ENCODE measurements around the gene S100P.
"Not testable (repeated sequence)": the region's sequence is repeated elsewhere in the genome, so short reads cannot be mapped to it uniquely, and the experiment has no call there.

S100P gene

DNA sequence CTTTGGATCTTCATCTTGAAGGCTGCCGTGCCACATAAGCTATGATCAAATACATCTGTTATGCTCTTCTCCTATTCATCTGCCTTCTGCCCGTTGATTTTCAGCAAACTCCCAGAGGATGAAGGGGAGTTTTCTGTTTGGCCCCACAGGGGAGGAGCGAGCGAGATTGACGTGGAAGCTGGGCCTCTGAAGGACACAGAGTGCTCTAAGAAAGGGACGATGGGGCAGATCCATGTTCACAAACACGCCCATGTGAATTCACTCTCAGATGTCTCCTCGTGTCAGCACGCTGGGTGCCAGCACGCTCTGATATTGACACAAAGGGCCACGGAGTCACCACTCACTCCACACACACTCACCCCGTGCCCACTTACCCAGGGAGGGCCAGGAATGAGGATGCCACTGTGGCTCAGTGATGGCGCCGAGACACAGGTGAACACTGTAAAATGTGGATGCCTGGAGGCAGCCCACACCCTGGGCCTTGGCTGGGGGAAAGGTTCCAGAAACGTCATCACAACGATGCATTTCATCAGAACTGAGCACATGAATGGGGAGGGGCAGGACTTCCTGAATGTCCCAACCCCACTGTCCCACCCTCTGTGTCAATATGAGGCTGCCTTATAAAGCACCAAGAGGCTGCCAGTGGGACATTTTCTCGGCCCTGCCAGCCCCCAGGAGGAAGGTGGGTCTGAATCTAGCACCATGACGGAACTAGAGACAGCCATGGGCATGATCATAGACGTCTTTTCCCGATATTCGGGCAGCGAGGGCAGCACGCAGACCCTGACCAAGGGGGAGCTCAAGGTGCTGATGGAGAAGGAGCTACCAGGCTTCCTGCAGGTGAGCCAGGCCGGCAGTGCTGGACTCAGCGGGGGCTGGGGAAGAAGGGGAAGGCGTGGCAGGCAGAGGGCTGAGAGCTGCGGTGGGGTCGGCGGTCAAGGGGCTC lies at the start of gene S100P:
Gene S100P, plus strand, starts transcription at position 648 of the 946 bp plus-strand sequence. Its CDS starts 55 bp downstream, at position 703.
- no peak for DNase-seq

DNA sequence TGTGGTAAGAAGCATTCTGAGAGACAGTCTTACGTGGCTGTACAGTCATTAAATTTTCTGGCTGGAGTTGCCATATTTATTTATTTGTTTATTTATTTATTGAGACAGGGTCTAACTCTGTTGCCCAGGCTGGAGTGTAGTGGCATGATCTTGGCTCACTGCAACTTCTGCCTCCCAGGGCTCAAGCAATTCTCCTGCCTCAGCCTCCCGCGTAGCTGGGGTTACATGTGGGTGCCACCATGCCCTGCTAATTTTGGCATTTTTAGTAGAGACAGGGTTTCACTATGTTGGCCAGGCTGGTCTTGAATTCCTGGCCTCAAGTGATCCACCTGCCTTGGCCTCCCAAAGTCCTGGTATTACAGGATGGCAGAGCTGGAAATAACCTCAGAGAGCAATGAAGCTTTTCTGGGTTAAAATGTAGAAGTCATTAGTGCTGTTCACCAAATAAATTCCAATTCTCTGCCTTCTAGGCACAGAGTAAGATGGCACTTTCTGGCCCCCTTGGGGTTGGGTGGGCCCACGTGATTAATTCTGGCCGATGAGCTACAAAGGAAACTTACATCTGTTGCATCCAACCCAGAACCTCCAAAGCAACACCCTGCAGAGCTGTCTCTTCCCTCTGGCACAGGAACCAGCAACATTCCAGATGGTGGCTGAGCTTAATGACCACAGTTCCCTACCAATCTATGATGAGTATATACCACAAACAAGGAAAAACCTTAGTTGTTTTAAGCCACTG lies 48.7 kb upstream of the S100P start:
- no peak for DNase-seq

DNA sequence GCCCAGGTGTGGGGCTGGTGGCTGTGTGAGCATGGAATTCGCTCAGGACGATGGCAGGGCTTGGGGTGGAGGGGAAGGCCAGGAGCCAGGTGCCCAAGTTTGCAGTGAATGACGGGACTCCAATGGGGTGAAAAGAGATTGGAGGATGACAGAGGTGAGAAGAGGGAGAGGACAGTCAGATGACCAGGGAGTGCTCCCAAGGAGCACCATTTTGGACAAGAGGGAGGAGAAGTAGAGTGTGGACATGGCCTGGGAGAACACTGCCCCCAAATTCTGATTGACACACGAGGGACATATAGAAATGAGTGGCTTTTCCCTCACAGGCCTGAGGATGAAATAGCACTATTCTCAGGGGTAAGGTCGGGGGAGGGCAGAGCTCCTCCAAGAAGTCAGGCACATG lies 46.5 kb upstream of the S100P start:
- no peak for DNase-seq

DNA sequence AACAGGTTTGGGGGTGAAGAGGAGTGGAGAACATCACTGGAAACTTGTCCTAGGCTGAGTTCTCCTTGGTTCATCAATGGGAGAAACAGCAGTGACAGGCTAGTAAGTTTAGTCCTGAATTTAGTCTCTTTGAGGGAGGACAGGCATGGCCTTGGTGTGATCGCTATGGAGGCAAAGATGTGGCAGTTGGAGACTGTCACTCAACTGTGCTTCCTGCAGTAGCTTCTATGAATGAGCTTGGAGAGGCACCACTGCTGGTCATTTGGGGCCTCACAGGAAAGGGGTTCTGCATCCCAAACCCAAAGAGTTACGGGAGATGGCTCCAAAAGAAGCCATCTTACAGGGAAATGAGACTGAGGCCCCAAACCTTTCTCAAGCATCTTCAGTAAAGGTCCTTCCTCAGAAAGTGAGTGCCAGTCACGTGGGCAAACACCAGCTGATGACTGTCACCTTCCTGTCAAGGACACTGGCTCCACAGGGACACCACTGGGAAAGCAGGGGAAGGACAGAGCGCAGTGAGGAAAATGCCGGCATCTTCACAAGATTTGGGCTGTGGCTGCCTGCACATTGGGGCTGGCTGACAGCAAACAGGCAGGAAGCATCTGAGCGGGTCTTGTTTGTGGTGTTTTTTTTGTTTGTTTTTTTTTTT lies 46.0 kb upstream of the S100P start:
- DNase-seq = no peak

DNA sequence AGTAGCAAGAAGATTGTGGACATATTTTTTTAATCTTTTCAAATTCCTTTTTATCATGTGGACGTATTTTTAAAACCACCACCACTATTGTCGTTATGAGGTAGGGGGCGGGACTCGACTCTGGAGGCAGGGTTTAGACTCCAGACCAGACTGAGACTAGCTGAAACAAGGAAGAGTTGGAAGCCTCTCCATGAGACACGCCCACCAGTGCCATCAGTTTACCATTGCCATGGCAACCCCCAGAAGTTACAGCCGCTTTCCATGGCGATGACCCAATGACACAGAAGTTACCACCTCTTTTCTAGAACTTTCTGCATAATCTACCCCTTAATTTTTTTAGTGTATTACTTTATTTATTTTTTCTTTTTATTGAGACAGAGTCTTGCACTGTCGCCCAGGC lies 44.5 kb upstream of the S100P start:
- DNase-seq = no peak

DNA sequence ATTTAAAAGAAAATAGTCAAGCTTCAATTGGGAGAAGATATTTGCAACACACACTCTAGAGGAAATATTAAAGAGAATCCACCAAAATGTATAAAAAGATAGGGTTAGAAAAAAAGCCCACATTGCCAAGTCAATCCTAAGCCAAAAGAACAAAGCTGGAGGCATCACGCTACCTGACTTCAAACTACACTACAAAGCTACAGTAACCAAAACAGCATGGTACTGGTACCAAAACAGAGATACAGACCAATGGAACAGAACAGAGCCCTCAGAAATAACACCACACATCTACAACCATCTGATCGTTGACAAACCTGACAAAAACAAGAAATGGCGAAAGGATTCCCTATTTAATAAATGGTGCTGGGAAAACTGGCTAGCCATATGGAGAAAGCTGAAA lies 39.5 kb upstream of the S100P start:
- DNase-seq = not testable (repeated sequence)

DNA sequence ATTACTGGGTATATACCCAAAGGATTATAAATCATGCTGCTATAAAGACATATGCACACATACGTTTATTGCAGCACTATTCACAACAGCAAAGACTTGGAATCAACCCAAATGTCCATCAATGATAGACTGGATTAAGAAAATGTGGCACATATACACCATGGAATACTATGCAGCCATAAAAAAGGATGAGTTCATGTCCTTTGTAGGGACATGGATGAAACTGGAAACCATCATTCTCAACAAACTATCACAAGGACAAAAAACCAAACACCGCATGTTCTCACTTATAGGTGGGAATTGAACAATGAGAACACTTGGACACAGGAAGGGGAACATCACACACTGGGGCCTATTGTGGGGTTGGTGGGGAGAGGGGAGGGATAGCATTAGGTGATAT lies 38.4 kb upstream of the S100P start:
- DNase-seq = not testable (repeated sequence)

DNA sequence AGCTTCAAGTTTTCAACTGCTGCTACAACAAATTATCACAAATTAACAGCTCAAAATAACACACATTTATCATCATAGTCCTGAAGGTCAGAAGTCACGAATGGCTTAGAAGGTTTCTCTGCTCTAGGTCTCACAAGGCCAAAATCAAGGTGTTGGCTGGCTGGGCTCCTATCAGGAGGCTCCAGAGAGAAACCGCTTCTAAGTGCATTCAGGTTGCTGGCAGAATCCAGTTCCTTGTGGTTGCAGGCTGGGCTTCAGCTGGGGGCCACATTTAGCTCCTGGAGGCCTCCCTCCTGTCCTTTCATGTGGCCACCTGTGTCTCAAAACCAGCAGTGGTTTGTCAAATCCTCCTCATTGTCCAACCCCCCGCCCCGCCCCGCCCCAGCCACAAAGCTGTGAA lies 37.8 kb upstream of the S100P start:
- no peak for DNase-seq

DNA sequence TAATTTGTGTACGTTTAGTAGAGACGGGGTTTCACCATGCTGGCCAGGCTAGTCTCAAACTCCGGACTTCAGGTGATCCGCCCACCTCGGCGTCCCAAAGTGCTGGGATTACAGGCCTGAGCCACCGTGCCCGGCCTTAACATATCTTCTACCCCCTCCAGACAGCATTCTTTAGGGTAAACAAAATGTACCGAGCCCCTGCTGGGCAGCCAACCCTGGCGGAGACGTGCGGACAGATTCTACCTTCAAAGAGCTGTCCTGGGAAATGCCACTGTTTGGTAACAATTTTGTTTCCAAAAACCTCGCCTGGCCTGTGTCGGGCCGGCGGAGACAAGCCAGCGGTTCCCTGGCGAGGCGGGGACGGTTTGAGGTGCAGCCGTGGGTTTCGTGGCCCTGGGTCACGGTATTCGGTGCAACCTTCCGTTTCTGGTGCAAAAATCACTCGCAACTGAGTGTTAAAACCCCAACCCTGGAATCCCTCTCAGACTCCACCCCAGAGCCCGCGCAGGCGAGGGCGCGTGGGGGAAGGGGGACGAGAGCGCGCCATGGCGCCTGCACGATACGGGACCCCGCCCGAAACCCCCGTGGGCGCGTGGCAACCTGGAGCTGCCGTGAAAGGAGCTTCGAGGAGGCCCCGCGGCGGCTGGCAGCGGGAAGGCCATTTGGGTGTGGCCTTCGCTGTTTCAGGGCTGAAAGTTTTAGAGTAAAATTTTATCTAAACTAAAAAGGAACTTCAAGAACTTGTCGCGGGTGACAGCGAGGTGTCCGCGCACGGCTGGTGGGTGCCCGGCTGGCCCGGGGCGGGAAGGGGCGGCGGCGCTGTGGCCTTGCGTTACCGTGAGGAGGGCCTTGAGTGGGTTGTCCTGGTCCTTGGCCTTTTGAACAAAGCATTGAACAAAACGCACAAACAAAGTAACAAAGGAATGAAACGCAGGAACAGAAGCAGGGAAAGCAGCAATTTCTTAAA lies 36.2 kb upstream of the S100P start:
- DNase-seq = no peak

DNA sequence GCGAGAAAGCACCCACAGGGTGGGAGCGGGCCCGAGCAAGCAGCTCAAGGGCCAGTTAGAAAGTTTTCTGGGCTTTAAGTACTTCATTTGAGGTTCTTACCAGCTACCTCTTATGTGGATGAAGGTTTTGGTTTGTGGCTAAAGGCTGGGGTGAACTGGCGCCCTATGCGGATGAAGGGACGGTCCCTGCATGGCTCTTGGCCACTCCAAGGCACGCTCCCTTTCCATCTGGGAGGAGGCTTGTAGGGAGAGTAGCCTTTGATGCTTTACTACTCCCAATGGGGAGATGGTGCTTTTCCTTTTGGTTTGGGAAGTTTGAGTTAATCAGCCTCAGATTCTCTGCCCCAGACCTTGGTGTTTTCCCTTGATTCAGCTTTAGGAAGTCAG lies 35.5 kb upstream of the S100P start:
- DNase-seq = no peak

DNA sequence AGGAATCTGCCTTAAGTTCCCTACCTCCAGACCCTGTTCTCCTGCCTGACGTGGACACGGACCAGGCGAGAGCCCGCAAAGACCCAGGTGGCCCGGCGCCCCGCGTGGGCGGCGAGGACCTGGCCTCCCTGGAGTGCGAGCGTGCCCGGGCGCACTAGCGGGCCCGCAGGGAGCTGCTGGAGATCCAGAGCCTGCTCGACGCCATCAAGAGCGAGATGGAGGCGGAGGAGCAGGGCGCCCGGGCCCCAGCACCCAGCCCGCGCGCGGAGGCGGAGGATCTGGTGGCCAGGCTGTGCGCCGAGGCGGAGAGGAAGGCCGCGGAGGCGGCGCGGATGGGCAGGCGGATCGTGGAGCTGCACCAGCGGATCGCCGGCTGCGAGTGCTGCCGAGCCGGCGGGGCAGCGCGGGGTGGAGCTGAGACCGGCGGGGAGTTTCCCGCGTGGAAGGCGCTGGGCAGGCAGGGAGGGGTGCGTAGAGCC lies 35.0 kb upstream of the S100P start:
- DNase-seq = peak; percentile 64

DNA sequence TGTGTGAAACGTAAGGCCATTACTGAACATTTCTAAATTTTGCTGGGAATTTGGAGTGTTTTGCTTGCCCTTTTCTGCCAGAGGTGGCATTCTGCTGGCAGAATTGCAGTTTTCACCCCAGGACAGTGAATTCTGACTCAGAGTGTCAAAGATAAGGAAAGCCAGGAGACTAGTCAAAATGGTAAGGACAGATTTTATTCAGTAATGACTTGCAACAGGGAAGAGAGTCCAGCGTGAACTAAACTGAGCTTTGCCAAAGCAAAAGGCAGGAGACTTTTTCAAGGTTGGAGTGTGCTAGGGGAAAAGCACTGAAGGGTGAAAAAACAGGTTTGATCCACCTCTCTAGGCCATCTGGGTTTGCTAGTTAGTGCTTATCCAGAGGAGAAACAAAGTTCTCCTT lies 33.8 kb upstream of the S100P start:
- no peak for DNase-seq

DNA sequence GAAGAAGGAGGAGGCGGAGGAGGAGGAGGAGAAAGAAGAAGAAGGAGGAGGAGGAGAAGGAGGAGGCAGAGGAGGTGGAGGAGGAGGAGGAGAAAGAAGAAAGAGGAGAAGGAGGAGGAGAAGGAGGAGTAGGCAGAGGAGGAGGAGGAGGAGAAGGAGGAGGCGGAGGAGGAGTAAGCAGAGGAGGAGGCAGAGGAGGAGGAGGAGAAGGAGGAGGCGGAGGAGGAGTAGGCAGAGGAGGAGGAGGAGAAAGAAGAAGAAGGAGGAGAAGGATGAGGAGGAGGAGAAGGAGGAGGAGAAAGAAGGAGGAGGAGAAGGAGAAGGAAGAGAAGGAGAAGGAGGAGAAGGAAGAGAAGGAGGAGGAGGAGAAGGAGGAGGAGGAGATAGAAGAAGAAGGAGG lies 33.2 kb upstream of the S100P start:
- DNase-seq = no peak

DNA sequence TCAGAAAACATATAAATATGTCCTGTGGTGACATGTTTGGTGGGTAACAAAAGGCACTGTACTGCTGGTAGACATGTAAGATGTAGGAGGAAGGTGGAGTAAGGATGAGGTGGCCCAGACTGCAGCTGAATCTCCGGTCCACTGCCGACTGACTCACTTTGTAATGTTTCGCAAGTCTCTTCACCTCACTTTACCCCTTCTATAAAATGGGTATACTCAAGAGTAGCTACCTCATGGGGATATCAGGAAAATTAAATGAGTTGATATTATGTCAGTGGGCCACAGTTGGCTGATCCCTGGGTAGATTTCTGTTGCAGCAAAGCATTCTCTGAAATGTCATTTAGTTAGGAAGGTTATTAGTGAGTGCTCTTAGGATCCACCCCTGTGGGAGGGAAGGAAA lies 31.1 kb upstream of the S100P start:
- DNase-seq = no peak

DNA sequence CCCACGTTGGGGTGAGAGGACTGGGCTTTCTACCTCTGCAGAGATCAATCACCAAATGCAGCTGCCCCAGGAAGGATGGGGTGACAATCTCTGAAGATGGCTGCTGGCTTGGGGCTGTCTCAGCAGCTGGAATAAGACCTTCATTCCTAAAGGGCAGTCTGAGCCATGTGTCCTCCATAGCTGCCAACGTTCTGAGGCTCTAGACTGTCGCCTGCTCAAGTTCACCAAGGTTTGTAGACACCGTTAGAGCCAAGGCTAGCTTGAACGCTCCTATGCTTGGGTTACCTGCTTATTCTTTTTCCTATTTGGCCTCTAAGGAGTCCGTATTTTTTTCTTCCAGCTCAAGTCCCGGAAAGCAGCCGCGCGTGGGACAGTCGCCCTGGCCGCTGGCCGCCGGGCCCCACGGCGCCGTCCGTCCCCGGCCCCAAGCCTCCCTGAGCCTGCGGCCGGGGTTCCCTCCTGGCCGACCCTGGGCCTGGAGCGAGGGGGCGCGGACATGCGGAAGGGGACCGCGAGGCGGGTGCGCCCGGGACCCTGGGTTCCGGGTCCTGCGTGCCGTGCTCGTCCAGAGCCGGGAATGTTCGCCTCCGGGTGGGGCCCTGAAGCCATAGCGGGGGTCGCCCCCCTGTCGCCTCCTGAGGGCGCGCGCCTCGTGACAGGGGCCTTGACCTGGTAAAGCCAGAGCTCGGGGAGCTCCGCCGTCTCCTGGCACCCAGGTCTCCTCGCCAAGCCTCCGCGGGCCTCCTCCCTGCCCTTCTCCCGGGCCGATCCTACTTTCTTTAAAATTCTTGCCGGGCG lies 29.9 kb upstream of the S100P start:
- no peak for DNase-seq

DNA sequence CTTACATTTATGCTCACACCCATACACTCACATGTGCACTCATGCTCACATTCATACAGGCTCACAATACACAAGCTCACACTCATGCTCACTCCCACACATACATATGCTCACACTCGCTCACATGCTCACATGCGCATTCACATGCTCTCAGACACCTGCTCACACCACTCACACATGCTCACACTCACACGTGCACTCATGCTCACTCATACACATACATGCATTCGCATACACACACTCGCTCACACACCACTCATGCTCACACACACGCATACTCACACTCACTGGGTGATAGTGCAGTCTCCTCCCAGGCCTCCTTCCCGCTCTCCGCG lies 28.4 kb upstream of the S100P start:
- DNase-seq = no peak

DNA sequence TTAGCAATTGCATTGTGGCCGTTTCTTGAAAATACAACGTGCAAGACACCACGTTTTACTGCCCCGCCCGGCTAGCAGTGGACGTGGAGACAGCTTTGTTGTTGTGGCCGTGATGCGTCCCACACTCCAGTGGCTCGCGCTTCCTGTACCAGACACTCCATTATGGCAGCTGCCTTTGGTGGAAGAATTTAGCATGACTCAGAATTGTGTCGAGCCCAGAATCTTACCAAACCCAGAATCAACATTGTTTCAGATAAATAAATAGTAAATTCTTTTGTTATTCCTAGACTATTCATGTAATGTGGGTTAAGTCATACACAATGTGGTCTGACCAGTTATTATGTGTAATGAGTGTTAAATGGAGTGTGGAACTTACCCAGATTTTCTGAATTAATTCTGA lies 25.3 kb upstream of the S100P start:
- no peak for DNase-seq

DNA sequence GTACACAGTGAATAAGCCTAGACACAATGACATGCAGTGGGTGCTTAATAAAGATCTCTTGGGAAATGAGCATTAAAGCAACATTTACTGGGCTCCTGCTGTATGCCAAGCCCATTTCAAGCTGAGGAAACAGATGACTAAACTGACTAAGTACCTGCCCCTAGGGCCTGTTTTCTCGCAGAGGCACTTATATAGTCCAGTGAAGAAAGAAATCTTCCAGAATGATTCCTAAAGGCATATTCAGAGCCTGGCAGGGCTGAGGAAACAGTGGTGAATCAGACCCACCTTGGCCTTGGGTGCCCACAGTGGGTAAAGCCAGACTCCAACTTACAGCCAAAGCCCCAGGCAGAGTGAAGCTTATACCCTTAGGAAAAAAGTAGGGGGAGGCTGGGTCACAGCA lies 22.0 kb upstream of the S100P start:
- DNase-seq = no peak

DNA sequence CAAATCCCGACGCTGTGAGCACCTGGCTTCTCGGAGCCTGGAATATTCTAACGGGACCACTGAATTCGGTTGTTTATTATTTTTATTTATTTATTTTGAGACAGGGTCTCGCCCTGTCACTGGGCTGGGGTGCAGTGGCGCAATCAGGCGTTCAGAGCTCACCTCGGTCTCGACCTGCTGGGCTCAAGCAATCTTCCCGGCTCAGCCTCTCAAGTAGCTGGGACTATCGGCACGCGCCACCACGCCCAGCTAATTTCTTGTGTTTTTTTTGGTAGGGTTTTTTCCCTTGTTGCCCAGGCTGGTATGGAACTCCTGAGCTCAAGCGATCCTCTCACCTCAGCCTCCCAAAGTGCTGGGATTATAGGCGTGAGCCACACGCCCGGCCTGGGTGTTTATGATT lies 21.5 kb upstream of the S100P start:
- DNase-seq = no peak

DNA sequence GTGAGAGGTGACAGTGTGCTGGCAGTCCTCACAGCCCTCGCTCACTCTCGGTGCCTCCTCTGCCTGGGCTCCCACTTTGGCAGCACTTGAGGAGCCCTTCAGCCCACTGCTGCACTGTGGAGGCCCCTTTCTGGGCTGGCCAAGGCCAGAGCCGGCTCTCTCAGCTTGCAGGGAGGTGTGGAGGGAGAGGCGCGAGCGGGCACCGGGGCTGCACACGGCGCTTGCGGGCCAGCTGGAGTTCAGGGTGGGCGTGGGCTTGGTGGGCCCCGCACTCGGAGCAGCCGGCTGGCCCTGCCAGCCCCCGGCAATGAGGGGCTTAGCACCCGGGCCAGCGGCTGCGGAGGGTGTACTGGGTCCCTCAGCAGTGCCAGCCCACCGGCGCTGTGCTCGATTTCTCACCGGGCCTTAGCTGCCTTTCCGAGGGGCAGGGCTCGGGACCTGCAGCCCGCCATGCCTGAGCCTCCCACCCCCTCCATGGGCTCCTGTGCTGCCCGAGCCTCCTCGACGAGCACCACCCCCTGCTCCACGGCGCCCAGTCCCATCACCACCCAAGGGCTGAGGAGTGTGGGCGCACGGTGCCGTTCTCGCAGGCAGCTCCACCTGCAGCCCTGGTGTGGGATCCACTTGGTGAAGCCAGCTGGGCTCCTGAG lies 21.0 kb upstream of the S100P start:
- DNase-seq = not testable (repeated sequence)

DNA sequence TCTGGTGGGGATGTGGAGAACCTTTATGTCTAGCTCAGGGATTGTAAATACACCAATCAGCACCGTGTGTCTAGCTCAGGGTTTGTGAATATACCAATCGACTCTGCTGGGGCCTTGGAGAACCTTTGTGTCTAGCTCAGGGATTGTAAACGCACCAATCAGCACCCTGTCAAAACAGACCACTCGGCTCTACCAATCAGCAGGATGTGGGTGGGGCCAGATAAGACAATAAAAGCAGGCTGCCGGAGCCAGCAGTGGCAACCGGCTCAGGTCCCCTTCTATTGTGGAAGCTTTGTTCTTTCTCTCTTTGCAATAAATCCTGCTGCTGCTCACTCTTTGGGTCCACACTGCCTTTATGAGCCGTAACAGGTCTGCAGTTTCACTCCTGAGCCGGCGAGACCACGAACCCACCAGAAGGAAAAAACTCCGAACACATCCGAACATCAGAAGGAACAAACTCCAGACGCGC lies 20.5 kb upstream of the S100P start:
- peak; percentile 75 for DNase-seq

All from activated CD4-positive, alpha-beta T cell treated with anti-CD3 and anti-CD28 coated beads for 48 hours (primary cell).